Measurements from ENCODE around the gene DCP1B. TPM values are rescaled to one million over a fixed set of nuclear protein-coding genes. Genes with fewer than 3 reads are reported as not detected.
A peak's percentile ranks its signal among the peaks of the same experiment; 100 is the strongest.

The DCP1B gene
- polyA plus RNA-seq, 2 of the 4 experiments (the other 2 are of a cell fraction), result 7.7 to 19.2 TPM

DNA sequence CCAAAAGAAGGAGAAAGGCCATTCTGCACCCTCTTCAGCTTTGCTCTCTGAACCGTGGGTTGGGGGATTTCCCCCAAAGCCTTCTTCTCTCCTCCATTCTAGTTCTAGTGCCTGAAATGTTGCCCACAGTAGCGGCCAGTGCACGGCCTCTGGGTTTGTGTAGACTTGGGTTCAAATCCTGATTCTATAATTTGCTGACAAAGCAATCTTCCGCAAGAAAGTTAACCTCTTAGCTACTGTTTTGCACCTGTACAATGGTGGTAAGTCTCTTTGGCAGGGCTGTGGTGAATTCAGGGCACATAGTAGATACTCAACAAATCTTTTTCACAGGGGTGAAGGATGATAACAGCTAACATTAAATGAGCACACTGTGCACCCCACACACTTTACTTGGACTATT lies 42.7 kb upstream of the DCP1B start:
- H3K4me2 ChIP-seq, result no peak overlapping the region
- DNase-seq (ENCODE audit: low read depth in 1 of 2, low spot score in 1 of 2) (no peak), ATAC-seq (no peak), FAIRE-seq (no peak)
- CTCF ChIA-PET, result interaction anchor here (1.0 to 3.4 kb wide), 4 partner anchors 10 to 536 kb away, joined by 3 to 13 read pairs (median 6); no protein-coding TSS in a partner anchor
- no peaks in the 10 kb centered on the region for H3K9me3 ChIP-seq
- TF ChIP-seq MAFK (IDR thresholded peaks at IDR 0.05; ENCODE audit: partially characterized antibody), result peak; percentile 97
- TF ChIP-seq, protein P1, sequence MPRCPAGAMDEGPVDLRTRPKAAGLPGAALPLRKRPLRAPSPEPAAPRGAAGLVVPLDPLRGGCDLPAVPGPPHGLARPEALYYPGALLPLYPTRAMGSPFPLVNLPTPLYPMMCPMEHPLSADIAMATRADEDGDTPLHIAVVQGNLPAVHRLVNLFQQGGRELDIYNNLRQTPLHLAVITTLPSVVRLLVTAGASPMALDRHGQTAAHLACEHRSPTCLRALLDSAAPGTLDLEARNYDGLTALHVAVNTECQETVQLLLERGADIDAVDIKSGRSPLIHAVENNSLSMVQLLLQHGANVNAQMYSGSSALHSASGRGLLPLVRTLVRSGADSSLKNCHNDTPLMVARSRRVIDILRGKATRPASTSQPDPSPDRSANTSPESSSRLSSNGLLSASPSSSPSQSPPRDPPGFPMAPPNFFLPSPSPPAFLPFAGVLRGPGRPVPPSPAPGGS (IDR thresholded peaks at IDR 0.05), result no peak
- no peak overlapping the region for H3K4me3 ChIP-seq
- H3K27ac ChIP-seq, result no peak overlapping the region
- no peaks in the 10 kb centered on the region for H3K4me1 ChIP-seq
- 21% methylated on average over 4 of the region's 4 CpGs for whole genome bisulfite sequencing (ENCODE audit: missing lambda C conversion rate)
- POLR2A ChIA-PET, result no interaction called here

DNA sequence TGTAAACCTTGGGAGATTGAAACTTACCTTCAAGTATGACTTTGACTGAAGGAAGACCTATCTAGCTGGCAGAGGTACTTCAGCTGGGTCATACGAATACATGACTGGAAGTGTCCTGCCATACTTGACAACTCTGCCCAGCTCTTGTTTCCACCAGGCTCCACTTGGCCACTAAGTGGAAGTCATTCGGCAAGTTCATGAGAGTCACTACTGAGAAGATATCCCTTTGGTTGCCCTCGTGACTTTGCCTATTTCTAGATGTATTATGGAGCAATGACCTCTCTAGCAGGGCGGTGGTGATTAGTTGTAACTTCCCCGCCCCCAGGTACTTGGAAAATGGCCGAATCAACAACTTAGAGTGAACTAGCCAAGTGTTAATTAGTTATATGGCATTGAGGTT lies 39.9 kb upstream of the DCP1B start:
- ChIA-PET CTCF (interaction anchor here (1.1 to 1.6 kb wide), 2 partner anchors 10 to 104 kb away, joined by 3 to 5 read pairs; no protein-coding TSS in a partner anchor), POLR2A (no interaction called here)
- TF ChIP-seq, protein P1 (IDR thresholded peaks at IDR 0.05), result no peak
- TF ChIP-seq, protein P2, sequence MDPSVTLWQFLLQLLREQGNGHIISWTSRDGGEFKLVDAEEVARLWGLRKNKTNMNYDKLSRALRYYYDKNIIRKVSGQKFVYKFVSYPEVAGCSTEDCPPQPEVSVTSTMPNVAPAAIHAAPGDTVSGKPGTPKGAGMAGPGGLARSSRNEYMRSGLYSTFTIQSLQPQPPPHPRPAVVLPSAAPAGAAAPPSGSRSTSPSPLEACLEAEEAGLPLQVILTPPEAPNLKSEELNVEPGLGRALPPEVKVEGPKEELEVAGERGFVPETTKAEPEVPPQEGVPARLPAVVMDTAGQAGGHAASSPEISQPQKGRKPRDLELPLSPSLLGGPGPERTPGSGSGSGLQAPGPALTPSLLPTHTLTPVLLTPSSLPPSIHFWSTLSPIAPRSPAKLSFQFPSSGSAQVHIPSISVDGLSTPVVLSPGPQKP (IDR thresholded peaks at IDR 0.05; ENCODE audit: low read depth, low read length), result no peak
- H3K4me1 ChIP-seq, result no peaks in the 10 kb centered on the region
- WGBS (ENCODE audit: missing lambda C conversion rate), result 20% methylated on average over 6 of the region's 6 CpGs
- H3K4me3 ChIP-seq, result no peak overlapping the region
- no peak overlapping the region for H3K27ac ChIP-seq
- no peak for ATAC-seq
- DNase-seq (ENCODE audit: low read depth in 1 of 2, low spot score in 1 of 2), result no peak
- no peak for FAIRE-seq
- no peaks in the 10 kb centered on the region for H3K9me3 ChIP-seq
- H3K4me2 ChIP-seq, result no peak overlapping the region

DNA sequence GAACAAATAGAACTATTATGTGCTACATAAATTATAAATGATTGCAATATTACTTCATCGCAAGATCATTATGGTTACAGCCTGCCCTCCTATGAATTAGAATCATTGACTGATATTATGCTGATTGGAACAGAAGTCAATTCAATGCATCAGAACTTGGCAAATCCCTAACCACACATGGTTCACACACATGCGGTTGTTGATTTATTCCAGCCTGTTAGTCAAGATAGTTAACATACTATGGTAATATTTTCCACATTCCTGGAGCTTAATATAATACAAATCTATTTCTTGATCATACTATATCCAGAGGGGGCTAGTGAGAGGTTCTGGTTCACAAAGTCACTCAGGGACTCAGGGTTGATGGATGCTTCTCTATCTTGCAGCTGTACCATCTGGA lies 38.8 kb upstream of the DCP1B start:
- ATAC-seq, result no peak
- H3K4me1 ChIP-seq, result no peaks in the 10 kb centered on the region
- POLR2A ChIA-PET, result no interaction called here
- TF ChIP-seq RNF2 (IDR thresholded peaks at IDR 0.05; ENCODE audit: borderline replicate concordance, low read depth) (no peak), MAFK (IDR thresholded peaks at IDR 0.05; ENCODE audit: partially characterized antibody) (no peak), FOSL2 (IDR thresholded peaks at IDR 0.05) (no peak), FOSL2 (CRISPR knock-in tag; IDR thresholded peaks at IDR 0.05) (no peak), CHD4 (IDR thresholded peaks at IDR 0.05; ENCODE audit: borderline replicate concordance) (no peak), CBX8 (IDR thresholded peaks at IDR 0.05) (no peak), CBX2 (IDR thresholded peaks at IDR 0.05; ENCODE audit: borderline replicate concordance, low read depth) (no peak), CEBPB (IDR thresholded peaks at IDR 0.05) (no peak), HOXA7 (CRISPR knock-in tag; IDR thresholded peaks at IDR 0.05) (no peak), HDAC2 (IDR thresholded peaks at IDR 0.05) (no peak), RARB (CRISPR knock-in tag; IDR thresholded peaks at IDR 0.05) (no peak)
- TF ChIP-seq, protein P3, sequence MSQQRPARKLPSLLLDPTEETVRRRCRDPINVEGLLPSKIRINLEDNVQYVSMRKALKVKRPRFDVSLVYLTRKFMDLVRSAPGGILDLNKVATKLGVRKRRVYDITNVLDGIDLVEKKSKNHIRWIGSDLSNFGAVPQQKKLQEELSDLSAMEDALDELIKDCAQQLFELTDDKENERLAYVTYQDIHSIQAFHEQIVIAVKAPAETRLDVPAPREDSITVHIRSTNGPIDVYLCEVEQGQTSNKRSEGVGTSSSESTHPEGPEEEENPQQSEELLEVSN (IDR thresholded peaks at IDR 0.05; ENCODE audit: borderline replicate concordance, low read depth), result no peak
- TF ChIP-seq, protein P1 (IDR thresholded peaks at IDR 0.05), result no peak
- no peak overlapping the region for H3K4me2 ChIP-seq
- no peak overlapping the region for H3K27ac ChIP-seq
- DNase-seq (ENCODE audit: low read depth in 1 of 2, low spot score in 1 of 2), result no peak
- no peak for FAIRE-seq
- H3K4me3 ChIP-seq, result no peak overlapping the region
- CTCF ChIA-PET, result interaction anchor here (1.1 kb wide), 1 partner anchor 9 kb away, joined by 3 read pairs; no protein-coding TSS in a partner anchor
- no peaks in the 10 kb centered on the region for H3K9me3 ChIP-seq
- WGBS (ENCODE audit: missing lambda C conversion rate), result 94% methylated on average over 2 of the region's 2 CpGs
